OCI-LY3 (cell line): Measurements from ENCODE around the gene CYP2U1.

Experiments
- H2AFZ ChIP-seq: fragments of 200-600, 300-600 bp; shearing (Covaris generic); 2 replicates; pipeline ENCODE4 v1.6.0; 2014; ENCODE audit warnings: antibody characterized with exemption, low read depth, low read length
- H3K27ac ChIP-seq: fragments of 200-600, 300-600 bp; sonication (generic); 2 replicates; pipeline ENCODE4 v1.5.1; 2014; ENCODE audit warnings: mild to moderate bottlenecking, low read length, moderate library complexity, mixed read lengths
- H3K27me3 ChIP-seq: fragments of 200-600, 300-600 bp; sonication (generic); 2 replicates; pipeline ENCODE4 v1.6.1; 2014; ENCODE audit warnings: low read depth, low read length, mixed read lengths
- H3K36me3 ChIP-seq: fragments of 200-600, 300-600 bp; sonication (generic); replicated peaks from 2 replicates; pipeline ENCODE3; 2014; ENCODE audit warnings: low read depth, low read length, mixed read lengths
- H3K4me1 ChIP-seq: fragments of 300-600, 200-600 bp; sonication (generic); 2 replicates; pipeline ENCODE4 v1.6.1; 2014; ENCODE audit warnings: low read length, mixed read lengths
- H3K4me2 ChIP-seq: fragments of 200-600, 300-600 bp; sonication (generic); 2 replicates; pipeline ENCODE4 v1.6.1; 2014; ENCODE audit warnings: low read length, mixed read lengths
- H3K4me3 ChIP-seq: fragments of 300-600, 200-600 bp; sonication (generic); 2 replicates; pipeline ENCODE4 v1.5.1; 2014; ENCODE audit warnings: antibody characterized with exemption, mild to moderate bottlenecking, low read length, moderate library complexity
- H3K79me2 ChIP-seq: fragments of 300-600, 200-600 bp; shearing (Covaris generic); 2 replicates; pipeline ENCODE4 v1.6.1; 2014; ENCODE audit warnings: mild to moderate bottlenecking, low read length, mixed read lengths
- H3K9ac ChIP-seq: fragments of 300-600, 200-600 bp; shearing (Covaris generic); 2 replicates; pipeline ENCODE4 v1.6.0; 2014; ENCODE audit warnings: mild to moderate bottlenecking, low read length, moderate library complexity
- H3K9me3 ChIP-seq: fragments of 200-600, 300-600 bp; shearing (Covaris generic); 2 replicates; pipeline ENCODE4 v1.6.1; 2014; ENCODE audit warnings: low read length, mixed read lengths; ENCODE audit not compliant: insufficient read depth
- H4K20me1 ChIP-seq: fragments of 200-600, 300-600 bp; sonication (generic); 2 replicates; pipeline ENCODE4 v1.6.1; 2016; ENCODE audit warnings: low read length, mixed read lengths; ENCODE audit not compliant: insufficient read depth
- CTCF ChIP-seq: fragments of 200-600, 300-600 bp; sonication (generic); IDR thresholded peaks from 2 replicates; pipeline ENCODE4 v1.5.1; 2014; ENCODE audit warnings: antibody characterized with exemption, low read length, low read depth
- EZH2phosphoT487 ChIP-seq: fragments of 200-600 bp; shearing (Covaris generic); IDR thresholded peaks from 2 replicates; pipeline ENCODE4 v1.6.1; 2018; ENCODE audit warnings: antibody characterized with exemption, mixed run types, low read depth

The CYP2U1 gene

GRCh38 chr4:107994894-107995293 lies 63.5 kb downstream of the CYP2U1 start:
- Histone ChIP-seq H3K9ac (no peak overlapping the region), H3K27me3 (no peaks in the 10 kb centered on the region), H3K79me2 (peaks cover 95% of the 10 kb centered on the region), H4K20me1 (peaks cover 65% of the 10 kb centered on the region), H3K4me3 (no peak overlapping the region), H3K9me3 (no peaks in the 10 kb centered on the region), H3K4me2 (peak overlapping the region; percentile 70), H2AFZ (no peak overlapping the region), H3K27ac (no peak overlapping the region), H3K4me1 (peaks cover 43% of the 10 kb centered on the region), H3K36me3 (peaks cover 44% of the 10 kb centered on the region)
- TF ChIP-seq EZH2phosphoT487 (no peak), CTCF (no peak)

- Histone ChIP-seq H3K27ac (no peak overlapping the region), H3K4me2 (no peak overlapping the region), H2AFZ (no peak overlapping the region), H4K20me1 (peaks cover 55% of the 10 kb centered on the region), H3K79me2 (peaks cover 90% of the 10 kb centered on the region), H3K9ac (no peak overlapping the region), H3K36me3 (peaks cover 65% of the 10 kb centered on the region), H3K4me1 (peaks cover 30% of the 10 kb centered on the region), H3K4me3 (no peak overlapping the region), H3K27me3 (no peaks in the 10 kb centered on the region), H3K9me3 (no peaks in the 10 kb centered on the region)
- TF ChIP-seq CTCF (no peak), EZH2phosphoT487 (no peak)
Measured at GRCh38 chr4:107996949-107997788, 65.8 kb downstream of the CYP2U1 start.

DNA sequence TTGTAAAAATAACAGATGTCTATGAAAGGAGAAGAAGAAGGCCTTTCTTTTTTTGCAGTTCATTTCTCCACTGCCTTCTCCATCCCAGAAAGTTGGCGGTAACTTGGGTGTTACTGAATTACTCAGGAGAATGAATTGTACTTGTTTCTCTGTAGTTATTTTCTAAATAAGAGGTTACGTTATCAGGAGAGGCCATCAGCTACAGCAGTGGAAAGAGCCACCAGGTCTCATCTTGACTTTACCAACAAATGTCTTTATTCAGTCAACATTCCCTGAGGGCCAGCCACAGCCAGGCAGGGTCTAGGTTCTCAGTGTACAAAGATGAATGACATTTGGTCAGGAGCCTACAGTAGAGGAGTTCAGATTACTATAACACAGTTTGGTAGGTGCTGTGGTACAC lies 66.4 kb downstream of the CYP2U1 start:
- Histone ChIP-seq H3K4me3 (no peak overlapping the region), H3K4me2 (no peak overlapping the region), H3K4me1 (peaks cover 24% of the 10 kb centered on the region), H3K36me3 (peaks cover 68% of the 10 kb centered on the region), H3K27ac (no peak overlapping the region), H3K27me3 (no peaks in the 10 kb centered on the region), H4K20me1 (peaks cover 49% of the 10 kb centered on the region), H3K9me3 (no peaks in the 10 kb centered on the region), H2AFZ (no peak overlapping the region), H3K79me2 (peaks cover 87% of the 10 kb centered on the region), H3K9ac (no peak overlapping the region)
- TF ChIP-seq EZH2phosphoT487 (no peak), CTCF (no peak)

DNA sequence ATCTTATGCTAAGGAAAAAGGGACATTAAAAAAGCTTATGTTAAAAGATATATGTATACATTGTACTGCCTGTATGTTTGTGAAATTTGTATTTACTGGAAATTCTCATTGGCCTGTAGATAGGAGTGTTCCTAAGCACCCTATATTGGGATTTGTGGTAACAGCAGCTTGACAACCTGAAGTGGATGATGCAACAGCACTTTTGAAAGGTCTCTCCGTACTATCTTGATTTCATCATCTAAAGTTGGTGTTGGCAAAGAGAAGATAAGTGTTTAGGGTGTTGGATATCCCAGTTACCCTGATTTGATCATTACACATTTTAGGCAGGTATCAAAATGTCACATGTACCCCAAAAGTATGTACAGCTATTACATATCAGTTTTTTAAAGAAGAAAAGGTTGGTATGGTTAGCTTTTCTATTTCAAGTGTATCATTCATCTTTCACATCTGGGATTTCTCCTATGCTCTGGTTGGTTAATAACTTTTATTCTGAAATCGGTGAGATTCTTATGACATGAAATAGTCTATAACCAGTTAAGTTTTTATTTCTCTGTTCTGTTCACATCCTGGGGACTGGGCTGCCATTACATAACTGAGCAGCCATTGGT lies 68.7 kb downstream of the CYP2U1 start:
- TF ChIP-seq EZH2phosphoT487 (no peak), CTCF (no peak)
- Histone ChIP-seq H3K9ac (no peak overlapping the region), H3K4me3 (no peak overlapping the region), H3K79me2 (peaks cover 75% of the 10 kb centered on the region), H3K4me2 (no peak overlapping the region), H3K9me3 (no peaks in the 10 kb centered on the region), H2AFZ (no peak overlapping the region), H3K27me3 (no peaks in the 10 kb centered on the region), H3K27ac (no peak overlapping the region), H4K20me1 (peaks cover 28% of the 10 kb centered on the region), H3K36me3 (peaks cover 78% of the 10 kb centered on the region), H3K4me1 (peaks cover 16% of the 10 kb centered on the region)
